ENCODE data around the gene HRH1. TPM values are rescaled to one million over a fixed set of nuclear protein-coding genes. Genes with fewer than 3 reads are reported as not detected.
"Not testable (repeated sequence)": the region's sequence is repeated elsewhere in the genome, so short reads cannot be mapped to it uniquely, and the experiment has no call there.

The HRH1 gene
- polyA plus RNA-seq, 3 donors: 0.08 to 0.24 TPM; not detected in 1

GRCh38 chr3:11254876-11255275 is 100.6 kb downstream of the HRH1 start:
- Histone ChIP-seq H3K27ac (ENCODE audit: low read depth in 1 of 2, low read length in 2 of 2) (no peak overlapping the region), H3K36me3 (replicated peaks in 1 of 2; ENCODE audit: control insufficient read depth in 1 of 2, insufficient read depth in 2 of 2, low read length in 2 of 2) (no peaks in the 10 kb centered on the region), H3K79me2 (ENCODE audit: insufficient read depth, low read length) (no peaks in the 10 kb centered on the region), H3K4me2 (replicated peaks; ENCODE audit: extremely low read depth, low read length, poor library complexity, severe bottlenecking) (no peak overlapping the region), H2AFZ (ENCODE audit: insufficient read depth, low read depth, low read length, poor library complexity, severe bottlenecking) (no peak overlapping the region), H3K4me1 (ENCODE audit: control insufficient read depth in 1 of 2, insufficient read depth in 2 of 2, low read length in 2 of 2) (no peaks in the 10 kb centered on the region), H4K20me1 (ENCODE audit: insufficient read depth, low read length) (no peaks in the 10 kb centered on the region), H3K4me3 (replicated peaks in 1 of 3; ENCODE audit: low read depth in 2 of 3, low read length in 3 of 3) (no peak overlapping the region), H3K27me3 (ENCODE audit: control insufficient read depth in 2 of 2, insufficient read depth in 2 of 2, low read length in 2 of 2) (no peaks in the 10 kb centered on the region), H3K9ac (ENCODE audit: insufficient read depth, low read length, poor library complexity, severe bottlenecking) (no peak overlapping the region), H3K9me3 (replicated peaks in 1 of 2; ENCODE audit: control insufficient read depth in 1 of 2, insufficient read depth in 1 of 2, low read length in 2 of 2) (no peaks in the 10 kb centered on the region)
- 94% methylated on average over 3 of the region's 6 CpGs for WGBS (ENCODE audit: insufficient coverage)
- intact Hi-C loops (cut with micrococcal nuclease): no loop called here
- DNase-seq: no peak
- Mint-ChIP-seq H3K27me3 (ENCODE audit: low read depth in 3 of 3) (peaks cover 1 to 6% (median 3%) of the 10 kb centered on the region in 3 donors), H3K27ac (peak overlapping the region in 1 of 7 donors; percentile 4), H3K4me1 (no peaks in the 10 kb centered on the region), H3K9me3 (peaks cover 0 to 10% (median 2%) of the 10 kb centered on the region in 7 donors), H3K36me3 (no peaks in the 10 kb centered on the region), H3K4me3 (no peak overlapping the region)
- TF ChIP-seq CTCF (IDR thresholded peaks at IDR 0.05): no peak

- DNase-seq; H3K36me3 ChIP-seq (replicated peaks in 1 of 2; ENCODE audit: control insufficient read depth in 1 of 2, insufficient read depth in 2 of 2, low read length in 2 of 2); H3K4me1 ChIP-seq (ENCODE audit: control insufficient read depth in 1 of 2, insufficient read depth in 2 of 2, low read length in 2 of 2); H3K4me3 ChIP-seq (replicated peaks in 1 of 3; ENCODE audit: low read depth in 2 of 3, low read length in 3 of 3); H3K79me2 ChIP-seq (ENCODE audit: insufficient read depth, low read length); H4K20me1 ChIP-seq (ENCODE audit: insufficient read depth, low read length); H3K4me2 ChIP-seq (replicated peaks; ENCODE audit: extremely low read depth, low read length, poor library complexity, severe bottlenecking); H3K9ac ChIP-seq (ENCODE audit: insufficient read depth, low read length, poor library complexity, severe bottlenecking); H2AFZ ChIP-seq (ENCODE audit: insufficient read depth, low read depth, low read length, poor library complexity, severe bottlenecking); H3K27me3 Mint-ChIP-seq (ENCODE audit: low read depth in 3 of 3); H3K36me3 Mint-ChIP-seq; intact Hi-C loops (cut with micrococcal nuclease); H3K27me3 ChIP-seq (ENCODE audit: control insufficient read depth in 2 of 2, insufficient read depth in 2 of 2, low read length in 2 of 2); H3K27ac ChIP-seq (ENCODE audit: low read depth in 1 of 2, low read length in 2 of 2); H3K9me3 ChIP-seq (replicated peaks in 1 of 2; ENCODE audit: control insufficient read depth in 1 of 2, insufficient read depth in 1 of 2, low read length in 2 of 2); H3K4me3 Mint-ChIP-seq; H3K9me3 Mint-ChIP-seq; H3K4me1 Mint-ChIP-seq: not testable (repeated sequence)
- peak overlapping the region in 1 of 7 donors; percentile 24 for H3K27ac Mint-ChIP-seq
- WGBS (ENCODE audit: insufficient coverage): 100% methylated on average over 4 of the region's 5 CpGs
These were observed 101.2 kb downstream of the HRH1 start for GRCh38 chr3:11255537-11255936.

All from CD14-positive monocyte (primary cell).